Non-pigmented ciliary epithelial cell (primary cell): ENCODE data around the gene KRTAP5-1.
"Not testable (repeated sequence)": the region's sequence is repeated elsewhere in the genome, so short reads cannot be mapped to it uniquely, and the experiment has no call there.

ENCODE experiments used
- DNase-seq: peaks from one replicate; pipeline ENCODE4 v3.0.0-alpha.2; 2010; ENCODE audit warnings: low read depth

The KRTAP5-1 gene

DNA sequence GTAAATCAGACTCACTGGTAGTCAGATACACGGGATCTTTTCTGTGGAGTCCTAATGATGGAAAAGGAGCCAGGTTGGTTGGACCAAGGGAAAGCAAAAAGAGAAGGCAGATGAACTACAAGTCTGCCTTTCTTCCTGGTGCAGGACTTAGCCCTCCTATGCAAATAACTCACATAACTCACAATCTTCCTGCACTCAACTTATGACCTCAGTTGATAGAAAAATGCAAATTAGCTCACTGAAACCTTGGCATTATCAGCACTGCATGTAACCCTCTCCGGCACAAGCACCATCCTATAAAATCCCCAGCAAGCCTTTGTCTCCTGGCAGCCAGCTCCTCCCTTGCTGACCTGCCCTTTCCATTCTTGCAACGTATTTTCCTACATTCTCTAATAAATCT lies 16.6 kb upstream of the KRTAP5-1 start:
- DNase-seq = not testable (repeated sequence)

DNA sequence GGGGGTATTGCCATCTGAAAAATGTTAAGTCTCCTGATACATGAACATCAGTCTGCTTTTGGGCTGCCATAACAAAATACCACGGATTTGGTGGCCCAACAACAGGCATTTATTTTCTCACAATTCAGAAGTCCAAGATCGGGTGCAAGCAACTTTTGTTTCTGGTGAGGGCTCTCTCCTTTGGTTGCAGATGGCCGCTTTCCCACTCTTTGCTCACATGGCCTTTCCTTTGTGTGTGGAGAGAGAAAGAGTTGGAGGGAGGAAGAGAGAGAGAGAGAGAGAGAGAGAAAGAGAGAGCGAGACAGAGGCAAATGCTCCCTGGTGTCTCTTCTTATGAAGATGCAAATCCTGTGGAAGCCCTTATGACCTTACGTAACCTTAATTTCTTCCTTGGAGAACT lies 15.5 kb upstream of the KRTAP5-1 start:
- no peak for DNase-seq

DNA sequence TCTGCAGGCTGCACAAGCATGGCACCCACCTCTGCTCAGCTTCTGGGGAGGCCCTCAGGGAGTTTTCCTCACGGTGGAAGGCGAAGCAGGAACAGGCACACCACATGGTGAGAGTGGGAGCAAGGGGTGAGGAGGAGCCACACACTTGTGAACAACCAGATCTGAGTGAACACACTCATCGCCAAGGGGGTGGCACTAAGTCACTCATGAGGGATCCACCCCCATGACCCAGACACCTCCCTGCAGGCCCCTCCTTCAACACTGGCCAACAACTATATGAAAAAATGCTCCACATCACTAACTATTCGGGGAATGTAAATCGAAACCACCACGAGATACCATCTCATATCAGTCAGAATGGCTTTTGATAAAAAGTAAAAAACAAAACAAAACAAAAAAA lies 13.7 kb upstream of the KRTAP5-1 start:
- DNase-seq = no peak

DNA sequence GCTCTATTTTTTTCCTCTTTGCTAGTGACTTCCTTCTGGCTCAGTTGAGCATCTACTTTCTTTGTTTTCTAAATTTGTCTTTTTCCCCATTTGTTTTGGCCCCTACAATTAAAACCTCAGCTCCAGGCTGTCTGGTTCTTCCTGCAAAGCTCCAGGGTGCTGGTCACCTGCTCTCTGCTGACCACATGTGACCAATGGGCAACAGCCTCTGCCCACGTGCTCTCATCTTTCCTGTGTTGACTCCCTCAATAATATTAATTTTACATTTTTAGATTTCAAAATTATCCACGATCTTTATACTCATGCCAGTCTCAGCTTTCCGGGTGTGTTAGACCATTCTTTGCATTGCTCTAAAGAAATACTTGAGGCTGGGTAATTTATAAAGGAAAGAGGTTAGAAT lies 13.3 kb upstream of the KRTAP5-1 start:
- not testable (repeated sequence) for DNase-seq

DNA sequence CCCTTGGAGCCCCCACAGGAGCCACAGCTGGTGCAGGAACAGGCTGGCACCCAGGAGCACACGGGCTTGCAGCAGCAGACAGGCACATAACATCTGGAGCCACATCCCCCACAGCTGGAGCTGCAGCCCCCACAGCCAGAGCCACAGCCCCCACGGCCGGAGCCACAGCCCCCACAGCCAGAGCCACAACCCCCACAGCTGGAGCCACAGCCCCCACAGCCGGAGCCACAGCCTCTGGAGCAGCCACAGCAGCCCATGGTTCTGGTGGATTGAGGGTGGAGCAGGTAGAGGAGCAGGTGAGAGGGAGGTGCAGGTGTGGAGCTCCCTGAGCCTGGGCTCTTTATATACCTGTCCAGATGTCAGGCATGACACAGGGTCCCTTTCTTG lies 12.9 kb upstream of the KRTAP5-1 start, which contains the start of gene KRTAP5-2:
Gene KRTAP5-2, minus strand, starts transcription at position 301 of the 387 bp plus-strand sequence. Its CDS starts 44 bp downstream, at position 257.
- no peak for DNase-seq

DNA sequence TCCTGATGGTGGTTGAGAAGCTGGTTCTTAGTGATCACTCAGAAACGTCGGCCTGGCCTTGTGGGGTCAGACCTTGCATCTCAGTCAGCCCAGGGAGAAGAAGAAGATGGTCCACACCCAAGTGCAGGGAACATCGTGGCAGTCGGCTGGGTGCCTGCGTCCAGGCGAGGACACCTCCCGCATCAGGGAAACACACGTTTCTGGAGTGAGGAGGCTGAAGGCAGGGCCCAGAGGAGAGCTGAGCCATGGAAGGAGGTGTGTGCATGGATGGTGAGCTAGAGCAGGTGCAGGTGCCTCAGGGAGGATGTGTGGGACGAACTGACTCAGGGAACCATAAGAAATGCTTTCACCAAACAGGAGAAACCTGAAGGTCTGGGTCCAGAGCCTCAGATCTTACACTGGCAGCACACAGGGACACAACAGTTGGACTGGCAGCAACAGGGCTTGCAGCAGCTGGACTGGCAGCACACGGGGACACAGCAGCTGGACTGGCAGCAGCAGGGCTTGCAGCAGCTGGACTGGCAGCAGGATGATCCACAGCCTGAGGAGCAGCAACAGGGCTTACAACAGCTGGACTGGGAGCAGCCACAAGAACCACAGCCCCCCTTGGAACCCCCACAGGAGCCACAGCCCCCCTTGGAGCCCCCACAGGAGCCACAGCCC lies 12.4 kb upstream of the KRTAP5-1 start:
- DNase-seq = no peak

DNA sequence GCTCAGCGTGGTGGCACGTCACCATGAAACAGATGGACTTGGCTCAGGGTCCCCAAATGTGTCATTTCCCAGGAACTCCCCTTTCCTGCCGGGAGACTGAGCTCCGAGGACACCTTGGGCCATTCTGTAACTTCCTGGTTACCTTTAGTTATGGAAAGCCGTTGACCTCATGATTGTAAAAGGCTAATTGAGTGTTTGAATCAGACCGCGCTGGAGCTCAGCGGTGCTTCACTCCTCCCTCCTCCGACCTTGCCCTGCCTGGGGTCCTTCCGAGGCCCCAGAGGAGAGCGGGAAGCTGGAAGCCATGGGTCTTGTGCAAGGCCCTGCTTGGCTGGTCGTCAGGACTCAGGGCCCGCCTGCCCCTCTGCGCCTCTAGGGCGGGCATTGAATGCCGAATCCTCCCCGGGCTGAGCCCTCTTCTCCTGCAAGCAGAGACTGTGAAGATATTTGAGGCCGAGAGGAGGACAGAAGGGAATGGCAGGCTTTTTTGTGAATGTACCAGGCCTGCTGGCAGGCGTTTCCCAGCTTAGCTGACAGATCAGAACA lies 11.6 kb upstream of the KRTAP5-1 start:
- not testable (repeated sequence) for DNase-seq

DNA sequence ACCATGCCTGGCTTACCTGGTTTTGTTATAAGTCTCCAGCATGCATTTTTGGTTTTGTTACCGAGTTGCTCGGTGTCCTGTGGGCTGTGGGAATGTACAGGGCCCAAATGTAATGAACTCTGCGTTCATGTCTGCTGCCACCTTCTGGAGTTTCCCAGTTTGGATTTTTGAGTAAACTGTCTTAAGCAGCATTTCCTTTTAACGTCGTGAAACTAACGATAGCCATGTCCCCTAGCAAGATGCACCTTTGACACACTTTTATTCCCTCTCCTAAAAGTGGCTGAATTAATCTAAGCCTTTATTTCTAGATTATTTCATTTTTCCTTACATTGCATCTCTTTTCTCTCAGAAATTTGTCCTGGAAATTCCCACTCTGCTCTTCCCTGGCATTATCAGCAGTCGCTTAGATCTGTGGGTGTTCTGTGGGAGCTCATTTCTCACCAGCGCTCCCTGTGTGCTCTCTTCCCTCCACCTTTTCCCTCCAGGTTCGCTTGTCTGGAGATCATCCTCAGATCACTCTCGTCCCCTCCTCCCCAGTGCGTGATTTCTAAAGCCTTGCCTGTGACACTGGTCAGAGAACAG lies 11.0 kb upstream of the KRTAP5-1 start:
- not testable (repeated sequence) for DNase-seq

DNA sequence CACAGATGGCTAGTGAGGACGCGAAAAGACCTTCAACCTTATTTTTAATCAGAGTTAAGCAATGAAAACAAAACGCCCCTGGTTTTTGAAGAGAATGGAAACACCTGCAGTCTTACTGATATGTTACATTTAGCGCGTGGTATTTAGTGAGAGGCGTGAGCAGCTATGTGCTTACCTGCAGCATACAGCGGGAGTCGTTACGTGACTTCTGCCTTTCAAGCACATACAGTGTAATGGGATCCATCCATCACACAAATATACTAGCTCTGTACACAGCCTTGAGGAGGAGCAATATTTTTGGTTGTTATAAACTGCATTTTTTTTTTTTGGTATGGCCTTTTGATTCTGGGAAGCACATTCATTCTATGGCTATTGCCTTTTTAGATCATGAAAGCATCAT lies 7.5 kb upstream of the KRTAP5-1 start:
- no peak for DNase-seq

DNA sequence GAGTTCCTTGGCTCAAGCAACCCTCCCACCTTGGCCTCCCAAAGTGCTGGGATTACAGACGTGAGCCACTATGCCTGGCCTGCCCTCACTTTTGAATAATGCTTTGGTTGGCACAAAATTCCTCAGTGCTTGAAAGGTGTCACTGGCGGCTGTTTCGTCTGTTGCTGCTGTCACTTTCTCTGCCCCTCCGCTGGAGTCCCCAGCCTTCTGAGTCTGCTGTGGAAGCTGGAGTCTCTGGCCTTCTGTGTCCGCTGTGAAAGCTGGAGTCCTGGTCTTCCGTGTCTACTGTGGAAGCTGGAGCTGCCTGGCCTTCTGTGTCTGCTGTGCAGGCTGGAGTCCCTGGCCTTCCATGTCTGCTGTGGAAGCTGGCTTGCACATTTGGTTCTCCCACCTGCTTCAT lies 4.9 kb upstream of the KRTAP5-1 start:
- DNase-seq = no peak

DNA sequence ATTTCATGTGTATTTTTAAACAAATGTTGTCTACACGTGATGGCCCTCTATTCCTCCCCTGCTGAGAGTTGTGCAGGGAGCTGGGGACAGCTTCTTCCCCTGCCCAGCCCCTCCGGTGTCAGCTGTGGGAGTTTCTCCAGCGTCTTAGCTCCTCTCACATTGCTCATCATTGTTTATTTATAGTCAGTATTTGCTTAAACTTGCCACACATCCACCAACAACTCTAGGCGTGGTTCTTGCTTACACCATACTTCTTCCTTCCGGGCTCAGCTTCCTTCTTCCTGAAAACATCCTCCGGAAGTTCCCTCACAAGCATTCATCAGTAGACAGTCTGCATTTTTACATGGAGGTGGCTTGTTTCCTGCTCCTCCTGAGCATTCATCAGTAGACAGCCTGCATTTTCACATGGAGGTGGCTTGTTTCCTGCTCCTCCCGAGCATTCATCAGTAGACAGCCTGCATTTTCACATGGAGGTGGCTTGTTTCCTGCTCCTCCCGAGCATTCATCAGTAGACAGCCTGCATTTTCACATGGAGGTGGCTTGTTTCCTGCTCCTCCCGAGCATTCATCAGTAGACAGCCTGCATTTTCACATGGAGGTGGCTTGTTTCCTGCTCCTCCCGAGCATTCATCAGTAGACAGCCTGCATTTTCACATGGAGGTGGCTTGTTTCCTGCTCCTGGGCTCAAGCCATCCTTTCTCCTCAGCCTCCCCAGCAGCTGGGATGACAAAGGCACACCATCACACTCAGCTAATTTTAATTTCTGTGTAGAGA lies 4.3 kb upstream of the KRTAP5-1 start:
- not testable (repeated sequence) for DNase-seq

DNA sequence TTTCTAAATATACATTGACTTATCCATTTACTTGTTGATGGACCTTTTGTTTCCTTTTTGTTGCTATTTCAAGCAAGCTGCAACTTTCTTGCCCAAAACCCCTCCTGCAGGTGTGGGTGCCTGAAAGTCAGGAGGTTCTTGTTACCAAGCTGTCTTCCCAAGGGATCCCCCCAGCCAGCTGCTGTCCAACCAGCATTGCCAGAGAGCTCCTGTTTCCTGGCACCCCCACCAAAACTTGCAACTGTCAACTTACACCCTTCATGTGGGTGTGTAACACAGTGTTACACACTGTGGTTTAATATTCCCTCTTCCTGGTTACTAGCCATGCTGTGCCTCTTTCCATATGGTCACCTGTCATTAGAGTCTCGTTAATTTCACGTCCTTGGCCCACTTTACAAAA lies 1.6 kb upstream of the KRTAP5-1 start:
- no peak for DNase-seq

DNA sequence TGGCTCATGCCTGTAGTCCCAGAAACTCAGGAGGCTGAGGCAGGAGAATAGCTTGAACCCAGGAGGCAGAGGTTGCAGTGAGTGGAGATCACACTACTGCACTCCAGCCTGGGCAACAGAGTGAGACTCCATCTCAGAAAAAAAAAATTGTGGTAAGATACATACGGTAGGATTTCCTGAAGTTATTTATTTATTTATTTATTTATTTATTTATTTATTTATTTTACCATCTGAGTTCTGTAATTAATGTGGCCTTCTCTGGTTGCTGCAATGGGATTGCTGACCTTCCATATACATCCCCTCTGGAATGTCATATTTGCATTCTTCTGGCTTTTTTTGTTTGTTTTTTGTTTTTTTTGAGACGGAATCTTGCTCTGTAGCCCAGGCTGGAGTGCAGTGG lies 2.2 kb downstream of the KRTAP5-1 start:
- DNase-seq = not testable (repeated sequence)

DNA sequence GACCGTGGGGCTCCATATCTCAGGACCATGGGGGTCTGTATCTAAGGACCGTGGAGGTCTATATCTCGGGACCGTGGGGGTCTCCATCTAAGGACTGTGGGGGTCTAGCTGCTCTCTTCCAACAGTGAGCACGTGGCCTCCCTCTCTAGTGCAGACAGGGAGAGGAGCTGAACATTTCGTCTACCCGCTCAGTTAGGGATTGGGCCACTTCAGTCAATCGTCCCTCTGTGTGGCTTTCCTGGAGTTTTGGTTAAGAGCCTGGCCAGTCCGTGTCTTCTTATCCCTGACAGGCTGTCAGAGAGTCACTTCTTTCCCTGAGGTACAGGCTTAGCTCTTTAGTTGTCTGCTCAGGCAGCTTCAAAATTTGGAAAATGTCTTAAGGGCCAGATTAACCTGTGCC lies 3.1 kb downstream of the KRTAP5-1 start:
- DNase-seq = no peak

DNA sequence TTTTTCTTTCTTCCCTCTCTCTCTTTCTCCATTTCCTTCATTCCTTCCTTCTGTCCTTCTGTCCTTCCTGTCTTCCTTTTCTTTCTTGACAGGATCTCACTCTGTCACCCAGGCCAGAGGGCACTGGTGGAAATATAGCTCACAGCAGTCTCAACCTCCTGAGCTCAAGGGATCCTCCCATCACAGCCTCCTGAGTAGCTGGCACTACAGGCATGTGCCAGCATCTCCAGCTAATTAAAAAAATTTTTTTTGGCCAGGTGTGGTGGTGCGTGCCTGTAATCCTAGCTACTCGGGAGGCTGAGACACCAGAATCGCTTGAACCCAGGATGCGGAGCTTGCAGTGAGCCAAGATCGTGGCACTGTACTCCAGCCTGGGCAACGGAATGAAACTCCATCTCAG lies 8.3 kb downstream of the KRTAP5-1 start:
- DNase-seq = no peak

DNA sequence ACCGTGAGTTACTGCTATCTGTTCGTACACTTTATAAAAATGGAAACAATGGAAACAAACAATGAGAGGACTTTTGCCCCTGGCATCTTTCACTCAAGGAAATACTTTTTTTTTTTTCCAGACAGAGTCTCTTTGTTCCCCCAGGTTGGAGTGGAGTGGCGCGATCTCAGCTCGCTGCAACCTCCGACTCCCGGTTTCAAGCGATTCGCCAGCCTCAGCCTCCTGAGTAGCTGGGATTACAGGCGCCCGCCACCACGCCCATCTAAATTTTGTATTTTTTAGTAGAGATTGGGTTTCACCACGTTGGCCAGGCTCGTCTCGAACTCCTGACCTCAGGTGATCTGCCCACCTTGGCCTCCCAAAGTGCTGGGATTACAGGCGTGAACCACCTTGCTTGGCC lies 9.3 kb downstream of the KRTAP5-1 start:
- DNase-seq = not testable (repeated sequence)

DNA sequence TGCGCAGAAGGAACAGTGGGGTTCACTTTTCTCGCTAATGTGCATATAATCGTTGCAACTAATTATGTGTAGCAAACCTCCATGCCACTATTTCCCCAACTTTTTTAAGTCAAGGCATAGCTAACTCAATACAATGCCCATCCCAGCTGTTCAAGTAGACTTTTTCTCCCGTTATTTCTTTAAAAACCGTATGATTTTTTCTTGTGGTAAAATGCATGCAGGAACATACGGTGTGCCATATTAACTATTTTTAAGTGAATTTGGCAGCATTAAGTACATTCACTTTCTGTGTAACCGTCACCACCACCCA lies 10.2 kb downstream of the KRTAP5-1 start:
- DNase-seq = no peak

DNA sequence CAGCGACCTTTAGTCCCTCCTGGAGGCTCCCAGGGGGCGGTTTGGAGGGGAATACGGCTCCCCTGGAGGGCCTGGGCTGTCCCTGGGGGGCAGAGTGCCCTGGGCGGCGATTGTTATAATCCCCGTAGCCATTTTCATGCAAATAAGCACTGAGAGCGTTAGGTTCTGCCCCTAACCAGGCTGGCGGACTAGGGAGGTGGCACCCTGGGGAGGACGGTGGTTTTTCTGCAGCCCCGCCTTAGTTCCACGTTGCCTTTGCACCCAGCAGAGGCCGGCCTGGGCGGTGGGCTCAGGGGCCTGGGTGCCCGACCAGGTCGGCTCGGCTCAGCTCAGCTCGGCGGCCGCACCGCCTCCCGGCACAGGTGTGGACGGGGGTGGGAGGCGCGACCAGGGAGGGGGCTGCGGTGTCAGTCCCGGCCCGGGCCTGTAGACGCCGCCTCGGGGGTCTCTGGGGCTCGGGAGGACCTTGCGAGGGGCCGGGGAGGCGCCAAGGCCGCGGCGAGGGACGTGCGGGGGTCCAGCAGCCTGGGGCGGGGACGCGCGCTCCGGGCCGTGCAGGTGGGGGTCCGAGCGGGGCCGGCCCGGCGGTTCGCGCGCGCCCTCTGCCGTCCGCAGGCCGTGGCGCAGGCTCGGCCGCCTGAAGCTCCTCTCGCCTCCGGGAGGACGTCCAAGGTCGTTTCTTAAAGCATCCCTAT lies 10.7 kb downstream of the KRTAP5-1 start:
- no peak for DNase-seq

DNA sequence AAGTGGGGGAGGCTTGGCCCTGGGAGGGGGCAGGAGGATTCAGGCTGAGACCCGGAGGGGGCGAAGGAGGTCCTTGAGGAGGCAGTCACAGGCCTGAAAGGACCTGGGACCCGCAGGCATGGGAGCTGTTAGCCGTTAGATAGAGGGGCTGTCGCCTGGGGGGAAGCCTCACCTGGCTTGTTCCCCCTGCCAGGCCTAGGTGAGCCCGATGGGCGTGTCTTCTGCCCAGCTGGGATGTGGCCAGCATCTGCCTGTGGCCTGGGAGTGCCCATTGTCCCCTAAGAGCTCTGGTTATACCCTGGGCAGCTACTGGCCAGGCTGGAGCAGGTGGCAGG lies 11.2 kb downstream of the KRTAP5-1 start:
- no peak for DNase-seq

DNA sequence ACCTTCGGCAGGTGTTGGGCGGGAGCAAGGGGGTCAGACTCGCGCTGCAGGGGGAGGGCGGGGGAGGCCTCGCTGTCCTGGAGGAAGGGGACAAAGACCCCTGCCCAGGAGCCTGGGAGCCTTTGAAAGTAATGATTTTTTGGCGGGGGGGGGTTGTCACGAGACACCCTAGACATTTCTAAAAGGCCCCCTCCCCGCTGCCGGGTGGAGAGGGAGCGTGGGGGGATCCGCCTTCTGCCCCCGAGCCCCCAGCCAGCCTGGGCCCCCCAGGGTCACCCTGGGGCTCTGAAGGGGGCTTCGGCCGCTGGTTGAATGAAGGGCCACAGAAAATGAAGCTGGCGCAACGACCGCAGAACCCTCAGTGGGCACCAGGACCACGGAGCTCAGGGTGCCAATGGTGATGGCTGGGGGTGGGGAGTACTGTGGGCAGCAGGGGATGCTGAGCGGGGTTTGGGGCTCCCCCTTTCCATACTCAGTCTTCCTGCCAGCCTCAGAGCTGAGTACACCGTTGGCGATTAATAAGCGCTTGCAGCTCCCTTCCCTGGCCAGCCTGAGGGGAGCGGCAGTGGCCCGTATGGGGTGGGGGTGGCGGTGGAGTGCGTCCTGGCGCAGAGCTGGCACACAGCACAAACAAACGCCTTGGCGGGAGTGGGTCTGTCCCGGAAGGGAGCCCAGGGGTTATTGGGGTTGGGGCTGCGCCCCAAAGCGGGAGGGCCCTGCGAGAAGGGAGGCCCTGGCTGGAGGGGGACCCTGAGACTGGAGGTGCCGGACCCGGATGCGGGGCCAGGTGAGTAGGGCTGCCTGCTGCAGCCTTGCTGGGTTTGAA lies 11.8 kb downstream of the KRTAP5-1 start:
- no peak for DNase-seq

DNA sequence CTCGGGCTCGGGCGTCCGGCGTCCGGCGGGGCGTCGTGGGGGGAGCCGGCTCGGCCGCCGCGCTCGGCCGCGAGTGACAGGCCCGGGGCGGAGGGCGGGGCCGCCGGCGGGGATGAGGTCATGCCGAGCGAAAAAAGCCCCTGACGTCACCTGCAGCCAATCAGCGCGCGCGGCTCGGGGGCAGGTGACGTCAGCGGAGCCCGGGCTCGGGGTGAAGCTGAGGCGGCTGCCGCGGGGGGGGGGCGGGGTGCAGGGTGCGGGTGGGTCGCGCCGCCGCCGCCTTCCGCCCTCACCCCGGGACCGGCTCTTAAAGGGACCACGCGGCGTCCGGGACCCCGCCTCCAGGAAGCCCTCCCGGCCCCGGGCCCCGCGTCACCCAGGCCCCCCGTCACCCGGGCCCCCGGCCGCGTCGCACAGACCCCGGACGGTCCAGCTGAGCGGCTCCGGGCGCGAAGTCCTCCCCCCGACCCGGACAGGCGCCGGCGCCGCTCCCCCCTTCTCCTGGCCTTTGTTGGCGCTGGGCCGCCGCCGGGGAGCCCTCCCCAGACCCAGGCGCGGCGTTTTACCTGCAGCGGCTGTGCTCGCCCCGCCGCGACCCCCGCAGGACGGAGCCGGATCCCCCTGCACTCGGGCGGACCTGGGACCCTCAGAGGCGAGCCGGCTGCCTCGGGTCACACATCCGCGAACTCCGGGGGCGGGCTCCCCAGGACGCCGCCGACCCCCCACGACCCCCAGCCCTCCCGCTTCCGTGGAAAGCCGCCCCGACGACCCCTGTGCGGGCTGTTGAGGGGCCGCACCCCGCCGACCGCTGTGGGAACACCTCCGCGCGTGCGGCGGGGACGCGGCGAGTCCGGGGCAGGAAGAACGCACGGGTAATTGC lies 12.6 kb downstream of the KRTAP5-1 start, which contains the start of gene DUSP8:
Gene DUSP8, minus strand, starts transcription at position 75 of the 880 bp plus-strand sequence. CDS start 6,445 bp downstream, outside the sequence.
- peak; percentile 20 for DNase-seq
